HCT116 (cell line): ENCODE results near the gene FAM53B. TPM values are rescaled to one million over a fixed set of nuclear protein-coding genes. Genes with fewer than 3 reads are reported as not detected.

Source experiments
- ATAC-seq: fragments of 200-7000 bp; cut with Tn5 transposase; 2 replicates; pipeline ENCODE4 v1.9.1; 2020; ENCODE audit warnings: mild to moderate bottlenecking, moderate library complexity
- BruUV-seq: library from RNA; stranded (reverse); fragments of 400-500 nt; replicated peaks from 2 replicates; lab custom pipeline; 2021; lab: Mats Ljungman, UMichigan
- CTCF ChIA-PET: fragments of 300-600 bp; sonication (Branson Sonifier 250); formaldehyde crosslinking; loops from one replicate; lab custom pipeline; 2021; ENCODE audit warnings: antibody characterized with exemption; lab: Charles Lee
- POLR2A ChIA-PET: fragments of 300-600, 350-600 bp; sonication (Branson Sonifier 250); formaldehyde crosslinking; loops from one replicate; lab custom pipeline; 2021; ENCODE audit warnings: antibody characterized with exemption; lab: Charles Lee
- RAD21 ChIA-PET, 2 experiments: fragments of 300-600 bp; sonication (Branson Sonifier 250); formaldehyde crosslinking; loops; one replicate each; lab custom pipeline; 2023; ENCODE audit warnings: low total read pairs in 2 of 2; ENCODE audit not compliant: uncharacterized antibody in 2 of 2, unreplicated experiment in 2 of 2, low non-redundant PET in 1 of 2; lab: Charles Lee
- DNase-seq: peaks from one replicate; pipeline ENCODE4 v3.0.0-alpha.2; 2010; ENCODE audit warnings: low read depth, low spot score
- H2AFZ ChIP-seq: fragments of 200-600 bp; shearing (Covaris generic), sonication (generic); 2 replicates; pipeline ENCODE4 v1.6.1; 2017; ENCODE audit warnings: low read depth, mixed run types, mixed read lengths, antibody characterized with exemption, low read length; ENCODE audit not compliant: poor library complexity, severe bottlenecking
- H3K27ac ChIP-seq: 2 replicates; pipeline ENCODE4 v1.5.1; 2012; ENCODE audit warnings: low read depth, low read length
- H3K27me3 ChIP-seq: fragments of 200-600 bp; sonication (generic); 2 replicates; pipeline ENCODE4 v1.6.1; 2016; ENCODE audit warnings: mixed run types, low read length, mixed read lengths; ENCODE audit not compliant: insufficient read depth
- H3K36me3 ChIP-seq, 2 experiments: fragments of 200-500 bp in 1 of 2; fragments of 200-600 bp in 1 of 2; sonication (Bioruptor generic) in 1 of 2; sonication (generic) in 1 of 2; 2 replicates each; pipeline versions ENCODE4 v1.5.1 to v1.6.1; 2014 to 2016; ENCODE audit warnings: low read length in 2 of 2, inconsistent platforms in 1 of 2, mixed read lengths in 1 of 2, mixed run types in 1 of 2; ENCODE audit not compliant: insufficient read depth in 2 of 2, control insufficient read depth in 1 of 2
- H3K4me1 ChIP-seq, 2 experiments: fragments of 200-600 bp in 1 of 2; sonication (generic) in 1 of 2; 2 replicates each; pipeline versions ENCODE4 v1.5.1 to v1.6.1; 2012 to 2017; ENCODE audit warnings: low read length in 2 of 2, inconsistent platforms in 1 of 2, mild to moderate bottlenecking in 1 of 2, mixed read lengths in 1 of 2, mixed run types in 1 of 2, moderate library complexity in 1 of 2; ENCODE audit not compliant: insufficient read depth in 2 of 2, control insufficient read depth in 1 of 2
- H3K4me2 ChIP-seq: fragments of 200-600 bp; sonication (generic); 2 replicates; pipeline ENCODE4 v1.6.1; 2017; ENCODE audit warnings: mixed run types, low read length, mixed read lengths
- H3K4me3 ChIP-seq, 2 experiments: fragments of 200-600 bp in 1 of 2; sonication (generic) in 1 of 2; replicated peaks in 1 of 2; 2 replicates each; pipeline ENCODE4 v1.5.1; 2011 to 2016; ENCODE audit warnings: low read length in 2 of 2, control low read depth in 1 of 2, low read depth in 1 of 2, mild to moderate bottlenecking in 1 of 2, mixed read lengths in 1 of 2, mixed run types in 1 of 2
- H3K79me2 ChIP-seq: fragments of 200-600 bp; sonication (generic); 2 replicates; pipeline ENCODE4 v1.6.1; 2017; ENCODE audit warnings: mild to moderate bottlenecking, mixed run types, low read length, moderate library complexity, mixed read lengths; ENCODE audit not compliant: insufficient read depth
- H3K9ac ChIP-seq: fragments of 200-600 bp; sonication (generic); 2 replicates; pipeline ENCODE4 v1.6.1; 2016; ENCODE audit warnings: low read length, mixed read lengths
- H3K9me2 ChIP-seq: fragments of 200-600 bp; sonication (generic), shearing (Covaris generic); 2 replicates; pipeline ENCODE4 v1.6.1; 2017; ENCODE audit warnings: mixed run types, mild to moderate bottlenecking, moderate library complexity; ENCODE audit not compliant: insufficient read depth
- H3K9me3 ChIP-seq, 2 experiments: fragments of 200-500 bp in 1 of 2; fragments of 200-600 bp in 1 of 2; sonication (Bioruptor generic) in 1 of 2; sonication (generic) in 1 of 2; 2 replicates each; pipeline ENCODE4 v1.6.1; 2014 to 2017; ENCODE audit warnings: low read length in 2 of 2, mixed read lengths in 2 of 2, inconsistent platforms in 1 of 2, low read depth in 1 of 2, mild to moderate bottlenecking in 1 of 2, mixed run types in 1 of 2, moderate library complexity in 1 of 2; ENCODE audit not compliant: control insufficient read depth in 1 of 2, insufficient read depth in 1 of 2
- H4K20me1 ChIP-seq: fragments of 200-600 bp; sonication (generic), shearing (Covaris generic); 2 replicates; pipeline ENCODE4 v1.6.1; 2017; ENCODE audit warnings: mixed run types, mild to moderate bottlenecking, moderate library complexity; ENCODE audit not compliant: insufficient read depth
- CBX3 ChIP-seq: IDR thresholded peaks from 2 replicates; pipeline ENCODE4 v1.6.1; 2012; ENCODE audit warnings: low read depth
- CEBPB ChIP-seq: IDR thresholded peaks from 2 replicates; pipeline ENCODE4 v1.6.1; 2012; ENCODE audit warnings: low read depth
- EGR1 ChIP-seq: IDR thresholded peaks from 2 replicates; pipeline ENCODE4 v1.6.1; 2012; ENCODE audit warnings: low read depth
- EZH2 ChIP-seq: fragments of 200-600 bp; sonication (generic); IDR thresholded peaks from 2 replicates; pipeline ENCODE4 v1.6.1; 2017; ENCODE audit warnings: antibody characterized with exemption, mixed run types
- FOSL1 ChIP-seq: IDR thresholded peaks from 2 replicates; pipeline ENCODE4 v1.6.1; 2012; ENCODE audit warnings: low read depth
- SP1 ChIP-seq: IDR thresholded peaks from 2 replicates; pipeline ENCODE4 v1.6.1; 2012; ENCODE audit warnings: low read depth
- TCF7L2 ChIP-seq: IDR thresholded peaks from 2 replicates; pipeline ENCODE4 v1.7.0; 2011; ENCODE audit warnings: borderline replicate concordance, inconsistent platforms; ENCODE audit not compliant: insufficient read depth, insufficient read length; ENCODE audit errors: extremely low read depth
- ZFX ChIP-seq: fragments of 450-650 bp; IDR thresholded peaks from 2 replicates; pipeline ENCODE4 v1.6.1; 2017
- ZNF274 ChIP-seq: fragments of 200-500 bp; sonication (Bioruptor generic); IDR thresholded peaks from 2 replicates; pipeline ENCODE4 v1.6.1; 2014; ENCODE audit warnings: mild to moderate bottlenecking, low read depth, low read length, inconsistent platforms
- intact Hi-C: fragments of 100-400 bp; cut with micrococcal nuclease; formaldehyde crosslinking; loops from 2 replicates; pipeline ENCODE4 v1.10.0; 2022
- total RNA-seq: library from RNA; stranded (reverse); gene quantifications from one replicate; pipeline ENCODE4 v1.2.1, GENCODE V29; 2021; ENCODE audit not compliant: unreplicated experiment
- TF ChIP-seq, protein P1 (sequence below): IDR thresholded peaks from 2 replicates; pipeline ENCODE4 v1.6.1; 2012; ENCODE audit warnings: low read depth
- TF ChIP-seq, protein P2 (sequence below): IDR thresholded peaks from 2 replicates; pipeline ENCODE4 v1.6.1; 2011; ENCODE audit warnings: mild to moderate bottlenecking, low read length, moderate library complexity; ENCODE audit not compliant: insufficient replicate concordance; ENCODE audit errors: extremely low read depth
- TF ChIP-seq, protein P3 (sequence below): IDR thresholded peaks from 2 replicates; pipeline ENCODE4 v1.6.1; 2012

The FAM53B gene
- total RNA-seq, 1 experiment from 2014 or later, result 19.6 TPM

DNA sequence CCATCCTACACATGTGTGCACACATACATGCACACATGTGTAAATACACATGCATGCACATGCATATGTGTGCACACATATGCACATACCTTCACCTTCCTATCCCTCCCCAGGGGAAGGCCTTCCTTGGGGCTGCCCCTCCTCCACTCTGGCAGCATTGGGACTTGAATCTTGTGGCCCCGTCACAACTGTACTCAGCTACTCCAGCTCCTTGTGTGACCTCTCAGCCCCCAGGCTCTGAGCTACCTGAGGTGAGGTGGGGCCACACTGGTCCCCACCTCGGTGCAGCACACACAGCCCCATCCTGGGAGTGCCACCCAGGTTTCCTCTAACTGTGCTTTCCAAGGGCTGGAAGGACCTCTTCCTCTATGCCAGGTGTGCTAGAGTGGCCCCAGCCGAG, 166.5 kb downstream of the FAM53B start:
- ChIA-PET RAD21 (no interaction called here), POLR2A (no interaction called here), CTCF (no interaction called here)
- Histone ChIP-seq H3K4me1 (no peaks in the 10 kb centered on the region), H3K4me3 (no peak overlapping the region), H4K20me1 (no peaks in the 10 kb centered on the region), H3K79me2 (no peaks in the 10 kb centered on the region), H3K36me3 (no peaks in the 10 kb centered on the region), H3K9me3 (no peaks in the 10 kb centered on the region), H2AFZ (no peak overlapping the region), H3K9me2 (no peaks in the 10 kb centered on the region), H3K9ac (no peak overlapping the region), H3K4me2 (no peak overlapping the region), H3K27ac (no peak overlapping the region), H3K27me3 (no peaks in the 10 kb centered on the region)
- TF ChIP-seq CBX3 (no peak), FOSL1 (no peak), ZNF274 (no peak)
- TF ChIP-seq, protein P1, sequence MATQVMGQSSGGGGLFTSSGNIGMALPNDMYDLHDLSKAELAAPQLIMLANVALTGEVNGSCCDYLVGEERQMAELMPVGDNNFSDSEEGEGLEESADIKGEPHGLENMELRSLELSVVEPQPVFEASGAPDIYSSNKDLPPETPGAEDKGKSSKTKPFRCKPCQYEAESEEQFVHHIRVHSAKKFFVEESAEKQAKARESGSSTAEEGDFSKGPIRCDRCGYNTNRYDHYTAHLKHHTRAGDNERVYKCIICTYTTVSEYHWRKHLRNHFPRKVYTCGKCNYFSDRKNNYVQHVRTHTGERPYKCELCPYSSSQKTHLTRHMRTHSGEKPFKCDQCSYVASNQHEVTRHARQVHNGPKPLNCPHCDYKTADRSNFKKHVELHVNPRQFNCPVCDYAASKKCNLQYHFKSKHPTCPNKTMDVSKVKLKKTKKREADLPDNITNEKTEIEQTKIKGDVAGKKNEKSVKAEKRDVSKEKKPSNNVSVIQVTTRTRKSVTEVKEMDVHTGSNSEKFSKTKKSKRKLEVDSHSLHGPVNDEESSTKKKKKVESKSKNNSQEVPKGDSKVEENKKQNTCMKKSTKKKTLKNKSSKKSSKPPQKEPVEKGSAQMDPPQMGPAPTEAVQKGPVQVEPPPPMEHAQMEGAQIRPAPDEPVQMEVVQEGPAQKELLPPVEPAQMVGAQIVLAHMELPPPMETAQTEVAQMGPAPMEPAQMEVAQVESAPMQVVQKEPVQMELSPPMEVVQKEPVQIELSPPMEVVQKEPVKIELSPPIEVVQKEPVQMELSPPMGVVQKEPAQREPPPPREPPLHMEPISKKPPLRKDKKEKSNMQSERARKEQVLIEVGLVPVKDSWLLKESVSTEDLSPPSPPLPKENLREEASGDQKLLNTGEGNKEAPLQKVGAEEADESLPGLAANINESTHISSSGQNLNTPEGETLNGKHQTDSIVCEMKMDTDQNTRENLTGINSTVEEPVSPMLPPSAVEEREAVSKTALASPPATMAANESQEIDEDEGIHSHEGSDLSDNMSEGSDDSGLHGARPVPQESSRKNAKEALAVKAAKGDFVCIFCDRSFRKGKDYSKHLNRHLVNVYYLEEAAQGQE, result no peak
- intact Hi-C loops, result no loop called here
- ATAC-seq, result no peak
- BruUV-seq, result no TSS peak
- DNase-seq, result no peak

DNA sequence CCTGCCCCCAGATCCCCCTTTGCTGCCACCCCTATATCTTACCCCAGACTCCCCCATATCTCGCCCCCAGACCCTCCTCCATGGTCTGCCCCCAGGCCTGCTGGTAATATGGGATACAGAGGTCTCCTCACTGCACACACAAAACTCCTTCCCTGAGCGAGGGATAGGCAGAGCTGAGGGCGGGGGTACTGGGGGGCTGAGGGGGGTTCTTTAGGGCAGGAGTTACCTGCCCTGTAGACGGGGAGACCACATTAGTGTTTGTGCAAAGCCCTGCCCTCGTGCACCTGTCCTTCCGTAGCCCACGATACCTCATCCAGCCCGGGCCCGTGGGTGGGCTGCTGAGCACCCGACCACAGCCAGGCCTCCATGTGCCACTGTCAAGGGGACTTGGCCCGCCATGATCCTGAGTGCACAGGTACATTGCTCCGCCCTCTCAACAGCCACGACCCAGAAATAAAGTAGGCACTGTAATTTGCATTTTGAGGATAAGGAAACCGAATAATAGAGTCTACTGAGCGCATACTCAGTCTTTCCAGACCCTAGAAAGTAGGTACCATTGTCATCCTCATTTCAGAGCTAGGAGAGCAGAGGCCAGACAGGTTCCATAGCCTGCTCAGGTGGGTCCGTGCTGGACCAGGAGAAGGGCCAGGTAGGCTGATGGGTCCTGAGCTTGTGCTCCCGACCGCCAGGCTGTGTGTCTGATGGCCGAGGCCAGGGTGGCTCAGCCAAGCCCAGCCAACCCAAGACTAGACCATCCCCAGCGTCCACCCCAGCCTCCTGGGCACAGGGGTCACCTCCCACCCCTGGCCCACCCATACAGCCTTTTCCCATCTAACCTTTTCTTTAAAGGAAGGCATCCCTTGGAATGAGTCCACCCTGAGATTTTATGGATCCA, 167.4 kb downstream of the FAM53B start:
- H3K9ac ChIP-seq, result no peak overlapping the region
- DNase-seq, result no peak
- BruUV-seq, result no TSS peak

More for the DNA sequence above, 167.4 kb downstream of the FAM53B start:
- intact Hi-C loops, result no loop called here
- H3K27me3 ChIP-seq, result no peaks in the 10 kb centered on the region
- H4K20me1 ChIP-seq, result no peaks in the 10 kb centered on the region
- no peak for ATAC-seq
- H2AFZ ChIP-seq, result no peak overlapping the region
- POLR2A ChIA-PET, result no interaction called here
- H3K79me2 ChIP-seq, result no peaks in the 10 kb centered on the region
- TF ChIP-seq ZNF274, result no peak
- TF ChIP-seq CEBPB, result no peak
- TF ChIP-seq, protein P2, sequence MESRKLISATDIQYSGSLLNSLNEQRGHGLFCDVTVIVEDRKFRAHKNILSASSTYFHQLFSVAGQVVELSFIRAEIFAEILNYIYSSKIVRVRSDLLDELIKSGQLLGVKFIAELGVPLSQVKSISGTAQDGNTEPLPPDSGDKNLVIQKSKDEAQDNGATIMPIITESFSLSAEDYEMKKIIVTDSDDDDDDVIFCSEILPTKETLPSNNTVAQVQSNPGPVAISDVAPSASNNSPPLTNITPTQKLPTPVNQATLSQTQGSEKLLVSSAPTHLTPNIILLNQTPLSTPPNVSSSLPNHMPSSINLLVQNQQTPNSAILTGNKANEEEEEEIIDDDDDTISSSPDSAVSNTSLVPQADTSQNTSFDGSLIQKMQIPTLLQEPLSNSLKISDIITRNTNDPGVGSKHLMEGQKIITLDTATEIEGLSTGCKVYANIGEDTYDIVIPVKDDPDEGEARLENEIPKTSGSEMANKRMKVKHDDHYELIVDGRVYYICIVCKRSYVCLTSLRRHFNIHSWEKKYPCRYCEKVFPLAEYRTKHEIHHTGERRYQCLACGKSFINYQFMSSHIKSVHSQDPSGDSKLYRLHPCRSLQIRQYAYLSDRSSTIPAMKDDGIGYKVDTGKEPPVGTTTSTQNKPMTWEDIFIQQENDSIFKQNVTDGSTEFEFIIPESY, result no peak
- no peak for TF ChIP-seq TCF7L2
- TF ChIP-seq EZH2, result no peak
- no peak for TF ChIP-seq EGR1
- no peak for TF ChIP-seq CBX3
- TF ChIP-seq SP1, result no peak
- no peak for TF ChIP-seq ZFX
- no peak for TF ChIP-seq FOSL1
- TF ChIP-seq, protein P3, sequence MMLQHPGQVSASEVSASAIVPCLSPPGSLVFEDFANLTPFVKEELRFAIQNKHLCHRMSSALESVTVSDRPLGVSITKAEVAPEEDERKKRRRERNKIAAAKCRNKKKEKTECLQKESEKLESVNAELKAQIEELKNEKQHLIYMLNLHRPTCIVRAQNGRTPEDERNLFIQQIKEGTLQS, result no peak
- TF ChIP-seq, all 23 proteins: peak for 0
- H3K27ac ChIP-seq, result no peak overlapping the region
- no peak overlapping the region for H3K4me2 ChIP-seq
- no peak overlapping the region for H3K4me3 ChIP-seq
- no peaks in the 10 kb centered on the region for H3K36me3 ChIP-seq
- ChIA-PET CTCF (no interaction called here), RAD21 (no interaction called here)
- H3K9me3 ChIP-seq, result no peaks in the 10 kb centered on the region
- no peaks in the 10 kb centered on the region for H3K4me1 ChIP-seq
- H3K9me2 ChIP-seq, result no peaks in the 10 kb centered on the region
